Rectal smooth muscle tissue (tissue), 1 donor: ENCODE data around the gene DAPK2.

Experiments
- H3K27ac ChIP-seq: one replicate; pipeline ENCODE4 v1.7.0; 2013; ENCODE audit warnings: low read depth, low read length, inconsistent platforms
- H3K27me3 ChIP-seq: one replicate; pipeline ENCODE4 v1.7.0; 2013; ENCODE audit warnings: low read length; ENCODE audit not compliant: control insufficient read depth, insufficient read depth
- H3K36me3 ChIP-seq: one replicate; pipeline ENCODE4 v1.7.0; 2013; ENCODE audit warnings: low read length; ENCODE audit not compliant: control insufficient read depth, insufficient read depth
- H3K4me1 ChIP-seq: one replicate; pipeline ENCODE4 v1.7.0; 2013; ENCODE audit warnings: low read length; ENCODE audit not compliant: control insufficient read depth, insufficient read depth
- H3K4me3 ChIP-seq: one replicate; pipeline ENCODE4 v1.7.0; 2013; ENCODE audit warnings: low read length
- H3K9ac ChIP-seq: one replicate; pipeline ENCODE4 v1.7.0; 2013; ENCODE audit warnings: low read length

DAPK2 gene

DNA sequence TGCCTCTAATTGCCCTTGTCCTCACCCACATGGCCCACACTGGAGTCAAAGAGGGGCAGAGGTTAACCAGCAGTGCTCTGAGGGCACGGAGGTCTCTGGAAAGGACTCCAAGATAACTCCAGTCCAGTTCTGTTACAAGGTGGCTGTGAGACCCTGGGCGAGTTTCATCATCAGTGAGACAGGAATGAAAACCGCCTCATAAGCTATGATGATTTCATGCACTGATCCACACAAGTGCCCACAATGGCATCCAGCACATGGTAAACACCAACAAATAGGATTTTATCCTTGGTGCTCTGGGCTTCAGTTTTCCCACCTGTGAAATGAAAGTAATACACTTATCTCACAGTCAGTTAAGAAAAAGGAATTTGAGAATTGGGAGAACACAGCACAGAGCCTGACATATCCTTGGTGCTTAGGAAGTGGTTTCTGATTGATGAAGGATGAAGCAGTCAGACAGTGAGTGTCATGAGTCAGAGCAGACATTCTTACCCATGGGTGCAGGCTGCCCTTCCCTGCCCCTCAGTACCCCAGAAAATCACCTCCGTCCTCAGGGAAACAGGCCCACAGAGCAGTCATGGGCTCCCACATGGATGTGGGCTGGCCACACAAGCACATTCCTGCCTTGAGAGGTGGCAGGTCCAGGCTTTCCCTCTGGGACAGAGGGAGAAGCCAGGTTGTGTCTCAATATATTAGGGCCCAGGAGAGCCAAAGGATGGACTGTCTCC lies 48.4 kb downstream of the DAPK2 start:
- no peak overlapping the region for H3K9ac ChIP-seq
- H3K36me3 ChIP-seq, result no peaks in the 10 kb centered on the region
- H3K4me1 ChIP-seq, result no peaks in the 10 kb centered on the region
- H3K27me3 ChIP-seq, result no peaks in the 10 kb centered on the region
- H3K4me3 ChIP-seq, result no peak overlapping the region
- H3K27ac ChIP-seq, result no peak overlapping the region

DNA sequence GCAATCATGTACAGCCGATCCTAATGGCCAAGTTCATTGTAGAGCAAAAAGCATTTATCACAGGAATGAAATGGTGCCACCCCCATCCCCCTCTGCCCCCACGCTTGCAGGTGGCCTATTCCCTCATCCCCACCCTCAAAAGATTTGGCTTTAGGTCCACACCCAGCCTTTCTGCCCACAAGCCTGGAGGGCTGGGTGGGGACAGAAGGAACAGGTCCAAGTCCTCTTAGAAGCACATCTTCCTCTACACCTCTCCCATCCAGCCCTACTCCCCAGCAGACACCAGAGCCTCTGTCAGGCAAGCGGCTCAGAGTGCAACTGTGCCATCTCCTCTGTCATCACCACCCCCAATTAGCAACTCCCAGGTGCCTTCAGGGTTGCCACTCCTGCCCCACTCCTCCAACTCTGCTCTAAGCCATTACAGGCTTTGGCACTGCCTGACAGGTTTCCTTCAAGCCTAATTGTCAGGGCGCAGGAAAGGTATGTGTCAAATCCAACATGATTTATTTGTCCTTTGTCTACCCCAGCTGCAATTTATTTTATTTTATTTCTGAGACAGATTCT lies 49.4 kb downstream of the DAPK2 start:
- no peaks in the 10 kb centered on the region for H3K36me3 ChIP-seq
- no peaks in the 10 kb centered on the region for H3K27me3 ChIP-seq
- H3K4me1 ChIP-seq, result no peaks in the 10 kb centered on the region
- no peak overlapping the region for H3K27ac ChIP-seq
- no peak overlapping the region for H3K4me3 ChIP-seq
- no peak overlapping the region for H3K9ac ChIP-seq

DNA sequence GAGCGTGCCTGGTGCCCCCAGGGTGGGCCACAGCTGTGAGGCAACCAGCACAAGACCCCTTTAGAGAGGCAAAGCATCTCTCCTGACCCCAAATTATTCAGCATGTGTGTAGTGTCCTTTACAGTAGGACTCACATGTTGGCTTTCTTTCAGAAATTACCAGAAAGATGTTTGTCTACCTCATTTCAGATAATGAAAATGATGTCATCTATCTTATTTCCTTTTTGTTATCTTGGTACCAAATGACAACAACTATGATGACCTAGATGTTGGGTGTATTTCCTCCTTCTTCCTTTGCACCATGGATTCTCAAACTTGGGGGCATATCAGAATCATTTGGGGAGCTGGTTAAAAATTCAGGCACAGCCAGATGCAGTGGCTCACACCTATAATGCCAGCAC lies 50.5 kb downstream of the DAPK2 start:
- H3K4me1 ChIP-seq, result no peaks in the 10 kb centered on the region
- H3K27me3 ChIP-seq, result no peaks in the 10 kb centered on the region
- H3K9ac ChIP-seq, result no peak overlapping the region
- H3K4me3 ChIP-seq, result no peak overlapping the region
- no peaks in the 10 kb centered on the region for H3K36me3 ChIP-seq
- H3K27ac ChIP-seq, result no peak overlapping the region

DNA sequence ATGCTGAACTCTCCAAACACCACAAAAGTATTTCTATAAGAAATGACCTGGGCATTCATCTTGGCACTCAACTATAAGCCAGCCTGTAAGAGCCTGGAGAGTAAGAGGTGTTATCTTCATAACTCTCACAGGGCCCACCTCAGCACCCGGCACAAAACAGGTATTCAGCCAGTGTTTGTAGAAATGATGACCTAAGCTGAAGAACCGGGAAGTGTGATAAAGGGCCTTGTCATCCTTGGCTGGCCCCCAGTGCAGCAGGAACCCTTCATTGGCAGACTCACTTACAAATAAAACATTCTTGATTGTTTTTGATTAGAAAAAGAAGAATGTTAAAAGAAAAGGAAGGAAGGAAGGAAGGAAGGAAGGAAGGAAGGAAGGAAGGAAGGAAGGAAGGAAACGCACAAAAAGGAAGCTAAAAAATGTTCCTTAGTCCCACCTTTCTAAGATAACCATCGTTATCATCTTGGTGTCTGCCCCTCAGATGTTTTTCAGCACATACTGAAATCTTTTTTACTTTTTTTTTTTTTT lies 52.1 kb downstream of the DAPK2 start:
- Histone ChIP-seq H3K27me3 (no peaks in the 10 kb centered on the region), H3K36me3 (no peaks in the 10 kb centered on the region), H3K9ac (no peak overlapping the region), H3K4me3 (no peak overlapping the region), H3K27ac (no peak overlapping the region), H3K4me1 (no peaks in the 10 kb centered on the region)

DNA sequence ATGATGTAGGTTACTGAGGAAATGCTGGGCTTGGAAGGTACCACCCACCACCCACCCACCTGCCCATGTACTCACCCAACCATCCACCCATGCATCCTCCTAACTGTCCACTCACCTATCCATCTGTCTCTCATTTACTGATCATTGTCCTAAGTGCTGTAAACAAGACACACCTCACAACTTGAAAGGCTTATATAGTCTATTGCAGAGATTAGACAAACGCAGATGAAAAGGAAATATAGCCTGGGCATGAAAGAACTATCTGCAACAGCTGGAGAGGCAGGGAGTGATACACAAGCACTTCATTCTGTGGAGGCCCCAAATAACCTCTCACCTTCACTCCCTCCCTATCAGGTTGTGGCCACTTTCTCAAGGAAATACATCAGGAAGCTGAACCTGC lies 54.0 kb downstream of the DAPK2 start:
- Histone ChIP-seq H3K4me1 (no peaks in the 10 kb centered on the region), H3K9ac (no peak overlapping the region), H3K36me3 (no peaks in the 10 kb centered on the region), H3K4me3 (no peak overlapping the region), H3K27ac (no peak overlapping the region), H3K27me3 (no peaks in the 10 kb centered on the region)

DNA sequence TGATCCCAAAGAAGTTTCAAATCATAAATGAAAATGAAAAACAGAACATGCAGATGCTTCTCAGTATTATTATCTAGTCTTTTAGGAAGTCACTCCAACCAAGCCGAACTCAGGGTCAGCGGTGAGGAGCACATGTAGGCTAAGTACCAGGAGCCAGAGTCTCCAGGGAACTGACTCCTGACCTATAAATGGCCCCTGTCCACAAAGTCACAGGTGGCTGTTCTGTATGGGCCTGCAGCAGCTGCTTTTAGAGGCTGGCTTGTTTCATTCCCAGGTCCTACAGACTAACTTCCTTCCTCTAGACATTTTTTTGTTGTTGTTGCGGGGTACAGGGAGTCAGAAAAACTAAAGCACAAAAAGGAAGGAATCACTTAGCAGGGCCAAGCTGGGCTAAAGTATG lies 54.6 kb downstream of the DAPK2 start:
- Histone ChIP-seq H3K4me1 (no peaks in the 10 kb centered on the region), H3K36me3 (no peaks in the 10 kb centered on the region), H3K9ac (no peak overlapping the region), H3K4me3 (no peak overlapping the region), H3K27me3 (no peaks in the 10 kb centered on the region), H3K27ac (no peak overlapping the region)

DNA sequence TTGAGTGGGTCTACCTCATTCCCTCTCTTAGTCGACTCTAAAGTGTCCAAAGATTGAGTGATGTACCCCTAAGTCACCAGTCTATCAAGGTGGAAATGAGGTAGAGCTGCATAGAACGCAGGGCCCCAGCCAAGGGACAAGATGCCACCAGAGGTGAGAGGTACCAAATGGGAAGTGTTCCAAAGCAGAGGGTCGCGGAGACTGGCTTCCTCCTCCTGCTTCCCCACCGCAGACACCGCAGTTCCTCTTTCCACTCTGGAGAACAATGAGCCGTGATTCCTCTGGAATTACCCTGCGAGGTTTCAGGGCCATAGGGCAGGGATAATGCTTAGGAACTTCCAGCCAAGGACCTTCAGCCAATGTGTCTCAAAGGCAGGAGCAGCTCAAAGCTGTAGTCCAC lies 55.8 kb downstream of the DAPK2 start:
- Histone ChIP-seq H3K27me3 (no peaks in the 10 kb centered on the region), H3K9ac (no peak overlapping the region), H3K36me3 (no peaks in the 10 kb centered on the region), H3K27ac (no peak overlapping the region), H3K4me1 (no peaks in the 10 kb centered on the region), H3K4me3 (no peak overlapping the region)

DNA sequence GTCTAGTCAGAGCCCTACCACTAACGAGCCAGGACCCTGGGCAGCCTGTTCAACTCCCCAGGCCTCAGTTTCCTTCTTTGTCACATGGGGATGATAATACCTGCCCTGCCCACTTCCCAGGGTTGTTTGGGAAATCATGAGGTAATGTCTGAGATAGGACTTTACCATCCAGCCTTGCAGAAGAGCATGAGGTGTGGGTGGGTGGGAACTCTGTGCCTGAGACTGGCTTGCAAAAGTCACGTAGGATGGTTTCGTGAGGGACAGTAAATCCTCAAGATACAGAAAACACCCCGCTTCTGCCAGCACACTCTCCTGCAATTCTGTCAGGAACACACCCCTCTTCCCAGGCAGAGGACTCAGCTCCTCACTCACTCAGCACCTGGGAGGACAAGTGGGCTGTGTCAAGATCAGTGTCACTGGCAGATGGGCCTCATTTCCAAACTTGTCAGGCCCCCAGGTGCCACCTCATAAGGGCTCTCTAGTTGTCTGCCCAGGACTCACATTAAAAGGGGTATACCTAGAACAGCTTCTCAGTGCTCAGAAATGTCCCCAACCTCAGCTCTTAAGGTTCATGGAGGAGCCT lies 58.4 kb downstream of the DAPK2 start:
- Histone ChIP-seq H3K27ac (no peak overlapping the region), H3K4me3 (no peak overlapping the region), H3K27me3 (no peaks in the 10 kb centered on the region), H3K9ac (no peak overlapping the region), H3K36me3 (no peaks in the 10 kb centered on the region), H3K4me1 (no peaks in the 10 kb centered on the region)

DNA sequence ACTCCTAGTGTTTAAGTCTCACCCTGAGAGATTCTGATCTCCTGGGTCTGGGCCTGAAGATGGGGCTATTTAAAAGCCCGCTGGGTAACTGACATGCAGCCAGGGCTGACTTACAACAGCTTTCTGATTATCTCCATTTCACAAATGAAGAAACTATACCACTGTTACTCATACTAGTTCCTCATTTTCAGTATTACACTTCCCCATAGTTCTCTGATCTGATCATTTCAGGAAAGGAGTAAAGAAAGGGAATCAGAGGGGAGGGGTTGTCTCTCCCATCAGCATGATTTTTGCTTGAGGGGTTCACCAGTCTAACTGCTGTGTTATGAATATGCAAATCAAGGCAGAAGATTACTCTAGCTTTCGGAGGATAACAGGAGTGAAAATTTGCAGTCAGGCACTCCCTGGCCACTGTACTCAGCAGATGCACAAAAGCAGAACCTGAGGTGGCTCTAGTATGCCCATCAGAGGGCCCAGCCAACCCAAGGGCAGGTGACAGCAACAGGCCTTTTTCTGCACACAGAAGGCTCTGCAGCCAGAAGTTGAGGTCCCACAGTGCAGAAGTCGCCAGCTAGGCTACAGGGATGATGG lies 59.4 kb downstream of the DAPK2 start:
- H3K4me3 ChIP-seq, result no peak overlapping the region
- no peak overlapping the region for H3K27ac ChIP-seq
- no peaks in the 10 kb centered on the region for H3K36me3 ChIP-seq
- H3K9ac ChIP-seq, result no peak overlapping the region
- H3K27me3 ChIP-seq, result no peaks in the 10 kb centered on the region
- H3K4me1 ChIP-seq, result no peaks in the 10 kb centered on the region

DNA sequence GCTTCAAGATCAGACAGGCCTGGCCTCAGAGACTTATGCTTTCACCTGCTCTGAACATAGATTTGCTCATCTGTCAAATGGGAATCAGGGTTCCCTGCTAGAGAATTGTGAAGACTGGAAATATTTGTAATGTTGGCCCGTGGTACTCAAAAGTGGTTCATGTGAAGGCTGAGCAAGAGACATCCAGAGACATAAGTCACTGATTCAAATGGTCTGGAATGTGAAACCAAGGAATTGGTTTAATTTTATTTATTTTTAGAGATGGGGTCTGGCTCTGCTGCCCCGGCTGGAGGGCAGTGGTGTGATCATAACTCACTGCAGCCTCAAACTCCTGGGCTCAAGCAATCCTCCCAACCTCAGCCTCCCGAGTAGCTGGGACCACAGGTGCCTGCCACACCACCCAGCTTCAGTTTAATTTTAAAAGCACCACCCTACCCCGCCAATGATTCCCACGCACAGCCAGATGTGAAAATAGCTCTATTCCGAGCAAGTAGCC lies 60.1 kb downstream of the DAPK2 start:
- Histone ChIP-seq H3K4me3 (no peak overlapping the region), H3K36me3 (no peaks in the 10 kb centered on the region), H3K4me1 (no peaks in the 10 kb centered on the region), H3K9ac (no peak overlapping the region), H3K27ac (no peak overlapping the region), H3K27me3 (no peaks in the 10 kb centered on the region)

DNA sequence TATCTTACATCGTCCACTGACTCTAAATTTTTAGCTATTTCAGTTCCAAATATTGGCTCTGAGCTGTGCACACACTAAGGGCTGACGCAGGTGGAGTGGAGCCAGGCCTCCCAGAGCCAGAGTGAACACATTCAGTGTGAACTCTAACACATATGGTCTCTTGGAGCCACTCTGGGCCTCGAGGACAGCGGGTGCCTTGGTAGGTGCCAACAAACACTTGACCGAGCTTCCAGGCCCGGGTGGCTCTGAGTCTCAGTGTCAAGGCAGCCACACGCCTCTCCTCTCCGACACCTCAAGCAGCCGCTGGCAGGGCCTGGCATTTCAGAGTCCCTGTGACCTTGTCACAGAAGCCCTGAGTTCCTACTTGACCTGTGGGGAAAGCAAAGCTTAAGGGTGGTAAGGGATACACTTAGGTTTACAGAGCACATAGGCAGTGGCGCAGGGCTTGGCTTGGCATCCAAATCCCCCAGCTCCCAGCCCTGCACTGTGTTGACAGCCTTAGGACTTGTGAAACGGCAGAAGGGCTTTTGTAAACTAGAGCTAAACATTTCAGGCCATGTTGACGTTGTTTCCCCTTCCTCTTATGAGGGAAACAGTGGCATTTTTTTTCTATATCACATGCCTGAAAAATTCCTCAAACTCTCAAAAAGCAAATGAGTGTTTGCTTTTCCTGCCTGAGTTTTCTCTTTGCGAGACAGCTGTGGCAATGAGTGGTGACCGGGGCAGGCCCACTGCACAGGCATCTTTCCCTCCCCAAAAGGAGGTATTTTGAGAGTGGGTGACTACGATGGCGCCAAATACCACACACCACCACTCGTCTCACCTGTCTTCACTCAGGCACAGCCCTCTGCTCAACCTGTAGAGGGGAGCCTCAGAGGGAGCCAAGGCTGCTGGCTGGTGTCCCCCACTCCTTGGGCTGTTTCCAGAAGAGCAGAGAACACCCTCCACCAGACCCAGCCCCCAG lies 60.8 kb downstream of the DAPK2 start:
- H3K4me1 ChIP-seq, result no peaks in the 10 kb centered on the region
- H3K9ac ChIP-seq, result no peak overlapping the region
- no peak overlapping the region for H3K4me3 ChIP-seq
- H3K27ac ChIP-seq, result peak overlapping the region; percentile 6
- H3K36me3 ChIP-seq, result no peaks in the 10 kb centered on the region
- H3K27me3 ChIP-seq, result no peaks in the 10 kb centered on the region

DNA sequence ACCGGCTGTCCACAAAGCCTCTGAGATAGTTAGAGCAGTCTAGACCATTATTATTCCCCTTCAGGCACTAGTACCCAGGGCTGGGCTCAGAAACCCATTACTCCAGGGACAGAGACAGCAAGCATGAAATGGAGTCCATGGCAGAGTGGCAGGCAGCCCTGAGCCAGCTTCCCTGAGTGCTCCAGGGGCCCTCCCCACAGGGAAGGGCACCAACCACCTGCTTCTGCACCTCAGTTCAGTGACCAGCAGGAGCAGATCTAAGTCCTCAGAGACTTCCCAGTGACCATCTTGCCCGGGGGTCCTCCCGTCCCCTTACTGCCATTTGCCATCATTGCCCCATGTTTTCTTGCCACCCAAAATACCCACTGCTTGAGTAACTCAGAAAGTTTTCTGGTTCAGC lies 62.0 kb downstream of the DAPK2 start:
- no peak overlapping the region for H3K27ac ChIP-seq

More for the DNA sequence above, 62.0 kb downstream of the DAPK2 start:
- no peak overlapping the region for H3K9ac ChIP-seq
- H3K4me3 ChIP-seq, result no peak overlapping the region
- H3K27me3 ChIP-seq, result no peaks in the 10 kb centered on the region
- H3K36me3 ChIP-seq, result no peaks in the 10 kb centered on the region
- no peaks in the 10 kb centered on the region for H3K4me1 ChIP-seq
